Hepatocyte (in vitro differentiated cells): ENCODE results near the gene NBR1.
"Not testable (repeated sequence)": the region's sequence is repeated elsewhere in the genome, so short reads cannot be mapped to it uniquely, and the experiment has no call there.

Experiments
- EZH2 ChIP-seq: fragments of 200-600 bp; sonication (generic); IDR thresholded peaks from 2 replicates; pipeline ENCODE4 v1.6.1; 2016; ENCODE audit warnings: antibody characterized with exemption, mild to moderate bottlenecking, borderline replicate concordance
- EZH2phosphoT487 ChIP-seq: fragments of 200-600 bp; sonication (generic); IDR thresholded peaks from one replicate; pipeline ENCODE4 v1.6.1; 2018; ENCODE audit warnings: antibody characterized with exemption, mild to moderate bottlenecking, low read depth, moderate library complexity; ENCODE audit not compliant: unreplicated experiment, severe bottlenecking
- TF ChIP-seq, protein P1 (sequence below): fragments of 200-600 bp; sonication (generic); IDR thresholded peaks from 2 replicates; pipeline ENCODE4 v1.5.1; 2016; ENCODE audit warnings: antibody characterized with exemption, mild to moderate bottlenecking; ENCODE audit not compliant: poor library complexity

DNA sequence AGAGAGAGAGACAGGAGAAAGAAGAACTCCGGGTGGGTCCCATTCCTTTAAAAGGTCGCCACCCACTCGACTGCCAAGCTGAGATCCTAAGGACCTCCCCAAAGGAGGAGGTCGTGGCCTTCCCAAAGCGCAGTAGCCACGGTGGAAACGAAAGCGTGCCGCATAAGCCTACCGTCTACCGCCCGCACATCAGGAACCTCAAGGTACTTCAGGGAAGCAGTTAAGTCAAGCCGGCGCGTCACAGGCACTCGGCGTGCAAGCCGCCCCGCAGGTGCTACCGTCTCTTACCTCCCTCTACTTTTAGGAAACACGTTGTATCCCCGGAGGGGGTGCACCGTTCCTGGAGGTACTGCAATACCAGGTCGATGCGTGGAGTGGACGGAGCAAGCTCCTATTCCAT, 68.6 kb downstream of the NBR1 start:
- TF ChIP-seq, protein P1, sequence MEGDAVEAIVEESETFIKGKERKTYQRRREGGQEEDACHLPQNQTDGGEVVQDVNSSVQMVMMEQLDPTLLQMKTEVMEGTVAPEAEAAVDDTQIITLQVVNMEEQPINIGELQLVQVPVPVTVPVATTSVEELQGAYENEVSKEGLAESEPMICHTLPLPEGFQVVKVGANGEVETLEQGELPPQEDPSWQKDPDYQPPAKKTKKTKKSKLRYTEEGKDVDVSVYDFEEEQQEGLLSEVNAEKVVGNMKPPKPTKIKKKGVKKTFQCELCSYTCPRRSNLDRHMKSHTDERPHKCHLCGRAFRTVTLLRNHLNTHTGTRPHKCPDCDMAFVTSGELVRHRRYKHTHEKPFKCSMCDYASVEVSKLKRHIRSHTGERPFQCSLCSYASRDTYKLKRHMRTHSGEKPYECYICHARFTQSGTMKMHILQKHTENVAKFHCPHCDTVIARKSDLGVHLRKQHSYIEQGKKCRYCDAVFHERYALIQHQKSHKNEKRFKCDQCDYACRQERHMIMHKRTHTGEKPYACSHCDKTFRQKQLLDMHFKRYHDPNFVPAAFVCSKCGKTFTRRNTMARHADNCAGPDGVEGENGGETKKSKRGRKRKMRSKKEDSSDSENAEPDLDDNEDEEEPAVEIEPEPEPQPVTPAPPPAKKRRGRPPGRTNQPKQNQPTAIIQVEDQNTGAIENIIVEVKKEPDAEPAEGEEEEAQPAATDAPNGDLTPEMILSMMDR, result not testable (repeated sequence)
- TF ChIP-seq EZH2, EZH2phosphoT487: not testable (repeated sequence)
